ENCODE results near the gene HSPA4. TPM values are rescaled to one million over a fixed set of nuclear protein-coding genes. Genes with fewer than 3 reads are reported as not detected.

The HSPA4 gene
- total and polyA plus RNA-seq, 2 donors (not counting 3 experiments of a cell fraction or from before 2014, with no cell fraction given): 11.2 to 161 TPM

DNA sequence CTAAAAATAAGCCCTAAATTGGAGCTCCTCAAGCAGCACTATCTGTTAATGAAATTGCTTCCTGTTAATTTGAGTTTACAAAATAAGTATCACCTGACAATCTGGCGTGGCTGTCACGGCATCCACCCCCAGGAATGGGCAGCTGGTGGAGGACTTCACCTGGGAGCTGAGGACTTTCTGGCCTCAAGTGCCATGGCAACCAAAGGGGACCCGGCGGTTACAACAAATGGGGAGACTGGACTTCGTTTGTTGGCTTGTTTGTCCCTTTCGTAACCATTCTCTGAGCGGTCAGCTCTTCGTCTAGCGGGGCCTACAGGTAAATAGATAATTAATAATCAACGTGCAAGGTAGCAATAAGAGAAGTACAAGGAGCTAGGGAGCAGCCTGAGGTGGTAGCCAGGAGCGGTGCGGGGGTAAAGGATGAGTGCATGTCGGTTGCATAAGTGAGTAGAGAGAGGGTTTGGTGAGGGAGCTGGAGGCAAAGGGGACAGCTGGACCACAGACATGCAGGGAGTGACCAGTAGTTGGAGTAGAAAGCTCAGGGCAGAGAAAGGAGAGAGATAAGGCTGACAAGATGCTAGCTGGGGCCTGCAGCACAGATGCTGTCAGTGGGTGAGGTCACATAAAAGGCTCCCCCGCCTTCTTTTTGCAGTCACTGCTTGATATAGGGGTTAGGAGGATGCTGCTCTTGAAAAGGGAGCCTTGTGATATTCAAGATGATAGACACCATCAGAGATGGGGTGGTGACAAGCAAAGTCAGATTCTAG, 62.5 kb downstream of the HSPA4 start:
- Histone ChIP-seq H3K9me1 (replicated peaks; ENCODE audit: control insufficient read depth, extremely low read depth, insufficient read depth, low read length) (no peaks in the 10 kb centered on the region), H3K27me3 (ENCODE audit: control insufficient read depth in 2 of 2, insufficient read depth in 2 of 2, low read length in 2 of 2) (no peaks in the 10 kb centered on the region), H3K27ac (ENCODE audit: insufficient read depth, low read depth, low read length) (no peak overlapping the region), H3K4me1 (ENCODE audit: control insufficient read depth, extremely low read depth, insufficient read depth, low read length) (no peaks in the 10 kb centered on the region), H2AFZ (ENCODE audit: low read depth, low read length) (no peak overlapping the region), H3K9me3 (replicated peaks; ENCODE audit: control insufficient read depth, insufficient read depth, low read length) (no peaks in the 10 kb centered on the region), H3K79me2 (ENCODE audit: control insufficient read depth, insufficient read depth, low read length) (no peaks in the 10 kb centered on the region), H3K36me3 (ENCODE audit: control insufficient read depth in 2 of 2, extremely low read depth in 1 of 2, insufficient read depth in 2 of 2, low read length in 2 of 2) (no peaks in the 10 kb centered on the region), H4K20me1 (replicated peaks; ENCODE audit: control insufficient read depth, extremely low read depth, insufficient read depth, low read length) (no peaks in the 10 kb centered on the region), H3K4me2 (ENCODE audit: insufficient read depth, low read length) (no peak overlapping the region), H3K4me3 (replicated peaks in 1 of 3; ENCODE audit: insufficient read depth in 1 of 3, low read depth in 1 of 3, low read length in 3 of 3) (no peak overlapping the region), H3K9ac (replicated peaks; ENCODE audit: extremely low read depth, insufficient read depth, low read length) (no peak overlapping the region)
- intact Hi-C loops (cut with micrococcal nuclease) (loop anchor here (5.0 kb wide), 3 partner anchors 308 to 828 kb away; no protein-coding TSS in a partner anchor), dilution Hi-C loops (cut with MboI; ENCODE audit: extremely low pct_ligation_motif_present, low sequenced_read_pairs) (no loop called here)
- POLR2A ChIA-PET: no interaction called here
- FAIRE-seq (no peak), DNase-seq (ENCODE audit: low read depth, low spot score) (no peak)
- CTCF ChIA-PET: interaction anchor here (1.0 to 8.1 kb wide), 8 partner anchors 9 to 309 kb away, joined by 3 to 303 read pairs (median 4); no protein-coding TSS in a partner anchor
- TF ChIP-seq MYC (IDR thresholded peaks at IDR 0.05; ENCODE audit: low read depth, low read length): no peak
- no peak for TF ChIP-seq POLR2AphosphoS5 (IDR thresholded peaks at IDR 0.05; ENCODE audit: insufficient read depth, low read depth, low read length)
- TF ChIP-seq EZH2 (IDR thresholded peaks at IDR 0.05; ENCODE audit: borderline replicate concordance, low read depth, low read length, severe bottlenecking): no peak
- no peak for TF ChIP-seq JUN (IDR thresholded peaks at IDR 0.05; ENCODE audit: borderline replicate concordance, insufficient read depth, insufficient read length, low read depth)
- no peak for TF ChIP-seq FOS (IDR thresholded peaks at IDR 0.05; ENCODE audit: borderline replicate concordance, insufficient read depth, low read length)
- TF ChIP-seq GATA2 (IDR thresholded peaks at IDR 0.05; ENCODE audit: insufficient read depth, insufficient read length, low read depth, low read length): no peak
- TF ChIP-seq POLR2A (IDR thresholded peaks at IDR 0.05; ENCODE audit: low read depth, low read length): no peak
- TF ChIP-seq, protein P1, sequence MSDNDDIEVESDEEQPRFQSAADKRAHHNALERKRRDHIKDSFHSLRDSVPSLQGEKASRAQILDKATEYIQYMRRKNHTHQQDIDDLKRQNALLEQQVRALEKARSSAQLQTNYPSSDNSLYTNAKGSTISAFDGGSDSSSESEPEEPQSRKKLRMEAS (IDR thresholded peaks at IDR 0.05; ENCODE audit: insufficient read depth, insufficient read length): no peak
- TF ChIP-seq, protein P2, sequence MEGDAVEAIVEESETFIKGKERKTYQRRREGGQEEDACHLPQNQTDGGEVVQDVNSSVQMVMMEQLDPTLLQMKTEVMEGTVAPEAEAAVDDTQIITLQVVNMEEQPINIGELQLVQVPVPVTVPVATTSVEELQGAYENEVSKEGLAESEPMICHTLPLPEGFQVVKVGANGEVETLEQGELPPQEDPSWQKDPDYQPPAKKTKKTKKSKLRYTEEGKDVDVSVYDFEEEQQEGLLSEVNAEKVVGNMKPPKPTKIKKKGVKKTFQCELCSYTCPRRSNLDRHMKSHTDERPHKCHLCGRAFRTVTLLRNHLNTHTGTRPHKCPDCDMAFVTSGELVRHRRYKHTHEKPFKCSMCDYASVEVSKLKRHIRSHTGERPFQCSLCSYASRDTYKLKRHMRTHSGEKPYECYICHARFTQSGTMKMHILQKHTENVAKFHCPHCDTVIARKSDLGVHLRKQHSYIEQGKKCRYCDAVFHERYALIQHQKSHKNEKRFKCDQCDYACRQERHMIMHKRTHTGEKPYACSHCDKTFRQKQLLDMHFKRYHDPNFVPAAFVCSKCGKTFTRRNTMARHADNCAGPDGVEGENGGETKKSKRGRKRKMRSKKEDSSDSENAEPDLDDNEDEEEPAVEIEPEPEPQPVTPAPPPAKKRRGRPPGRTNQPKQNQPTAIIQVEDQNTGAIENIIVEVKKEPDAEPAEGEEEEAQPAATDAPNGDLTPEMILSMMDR (IDR thresholded peaks at IDR 0.05; ENCODE audit: extremely low read depth in 1 of 2, insufficient read depth in 1 of 2, low read depth in 1 of 2, low read length in 2 of 2): no peak
- no TSS peak for BruUV-seq (replicated peaks)
